Mucosa of gallbladder (tissue), 1 donor: Measurements from ENCODE around the gene PSG11. TPM values are rescaled to one million over a fixed set of nuclear protein-coding genes. Genes with fewer than 3 reads are reported as not detected.
"Not testable (repeated sequence)": the region's sequence is repeated elsewhere in the genome, so short reads cannot be mapped to it uniquely, and the experiment has no call there.

ENCODE experiments used
- DNase-seq: peaks from one replicate; pipeline ENCODE4 v3.0.0-alpha.2; 2020; ENCODE audit warnings: low spot score
- total RNA-seq: library from RNA; stranded (reverse); gene quantifications from one replicate; pipeline ENCODE4 v1.2.1, GENCODE V29; 2021
- donor health status: DM: no; HTN: no; CAD: no.

Gene PSG11
- not detected for total RNA-seq

DNA sequence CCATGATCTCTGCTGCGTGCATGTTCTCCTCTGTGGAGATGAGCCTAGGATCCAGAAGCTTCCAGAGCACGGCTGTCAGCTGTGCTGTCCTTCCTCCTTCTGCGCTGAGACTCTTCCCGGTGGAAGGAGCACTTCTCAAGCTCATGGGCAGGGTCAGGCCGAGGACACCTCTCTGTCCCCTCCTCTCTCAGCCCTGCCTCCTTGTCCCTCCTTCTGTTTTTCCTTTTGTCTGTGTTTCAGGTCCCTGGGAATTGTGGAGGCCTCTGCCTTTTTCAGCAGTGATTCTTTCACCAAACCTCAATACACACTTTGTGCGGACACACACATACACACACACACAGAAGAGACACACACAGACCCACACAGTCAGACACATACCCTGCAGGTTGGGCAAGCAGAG, at the start of gene PSG11:
Gene PSG11 (minus strand): TSS at position 101 of the 400 bp plus-strand sequence. CDS start 97 bp downstream, at position 4.
- not testable (repeated sequence) for DNase-seq

DNA sequence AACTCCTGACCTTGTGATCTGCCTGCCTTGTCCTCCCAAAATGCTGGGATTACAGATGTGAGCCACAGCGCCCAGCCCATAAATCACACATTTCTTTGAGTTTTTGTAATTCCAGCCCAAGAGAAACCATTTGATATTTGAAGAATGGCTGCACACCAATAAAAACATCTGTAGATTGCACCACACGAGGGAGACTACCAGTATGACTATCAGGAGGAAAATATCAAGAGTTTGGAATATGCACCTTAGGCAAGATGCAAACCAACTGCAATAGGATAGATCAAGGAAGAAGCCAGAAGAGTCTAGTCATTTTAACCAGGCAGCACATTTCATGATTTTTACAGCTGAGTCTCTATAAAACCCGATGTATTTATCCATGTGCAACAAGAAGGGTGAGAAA, 36.1 kb upstream of the PSG11 start:
- DNase-seq, result not testable (repeated sequence)

DNA sequence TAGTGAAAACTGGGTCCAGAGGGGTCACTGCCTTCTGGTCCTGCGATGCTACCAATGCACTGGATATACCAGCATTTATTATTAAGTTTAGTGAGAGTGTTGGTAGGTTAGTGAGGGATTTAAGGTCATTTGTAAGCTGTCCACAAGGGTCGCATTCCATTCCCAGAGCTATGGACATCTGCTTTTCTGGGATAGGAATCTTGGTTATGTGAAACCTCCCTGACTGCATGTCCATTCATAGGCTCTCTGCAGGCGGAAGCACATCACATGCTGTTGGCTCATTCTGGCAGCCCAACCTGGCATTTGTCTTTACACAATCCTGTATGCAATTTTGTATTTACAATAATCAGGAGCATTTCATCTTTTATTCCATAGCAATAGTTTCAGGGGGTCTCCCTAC, 35.1 kb upstream of the PSG11 start:
- DNase-seq, result not testable (repeated sequence)

DNA sequence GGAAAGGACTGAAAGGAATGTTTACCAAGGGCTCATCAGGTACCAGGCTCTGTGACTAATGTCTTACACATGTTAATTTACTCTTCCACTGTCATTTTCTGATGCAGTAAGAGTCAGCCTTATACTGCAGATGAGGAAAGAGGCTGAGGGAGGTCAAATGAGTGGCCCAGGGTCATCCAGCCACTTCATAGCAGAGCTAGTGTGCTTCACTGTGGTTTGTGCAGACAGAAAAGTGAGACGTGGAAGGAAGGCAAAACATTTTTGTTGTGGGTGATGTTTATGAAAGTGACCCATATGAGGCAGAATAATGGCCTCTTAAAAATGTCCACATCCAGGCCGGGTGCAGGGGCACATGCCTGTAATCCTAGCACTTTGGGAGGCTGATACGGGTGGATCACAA, 34.0 kb upstream of the PSG11 start:
- DNase-seq, result not testable (repeated sequence)

DNA sequence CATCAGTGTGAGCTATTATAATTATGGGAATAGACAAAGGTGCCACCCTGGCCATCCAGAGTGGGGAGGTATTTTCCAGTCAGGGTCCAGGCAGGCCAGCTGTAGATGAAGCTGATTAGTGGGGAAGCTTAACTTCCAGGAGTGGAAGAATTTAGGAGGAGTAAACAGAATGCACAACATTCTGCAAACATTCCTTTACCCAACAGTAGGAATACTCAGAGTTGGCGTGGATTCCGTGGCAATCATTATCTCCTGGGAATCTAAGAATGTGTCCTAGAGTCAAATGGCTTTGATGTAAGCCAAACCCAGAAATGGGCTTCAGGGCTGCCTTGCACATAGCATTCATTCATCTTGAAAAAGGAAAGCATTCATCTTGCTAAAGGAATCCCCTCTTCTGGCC, 33.2 kb upstream of the PSG11 start:
- DNase-seq, result not testable (repeated sequence)

DNA sequence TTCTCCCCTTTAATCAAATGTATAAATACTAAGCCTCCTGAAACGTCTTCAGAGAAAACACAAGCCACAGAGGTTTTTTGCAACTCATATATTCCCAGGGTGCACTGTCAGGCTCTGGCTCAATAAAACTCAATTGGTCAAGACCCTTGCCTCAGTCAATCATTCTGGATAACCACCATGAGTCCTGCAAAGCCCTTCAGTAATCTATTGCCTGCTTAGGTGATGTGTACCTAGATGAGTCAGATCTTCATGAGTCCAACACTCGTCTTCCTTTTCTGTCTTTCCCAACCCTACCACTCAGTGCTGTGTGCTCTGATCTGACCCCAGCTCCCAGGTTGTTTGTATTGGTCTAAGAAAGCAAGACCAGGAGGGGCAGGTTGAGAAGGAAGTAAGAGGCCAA, 32.2 kb upstream of the PSG11 start:
- not testable (repeated sequence) for DNase-seq

DNA sequence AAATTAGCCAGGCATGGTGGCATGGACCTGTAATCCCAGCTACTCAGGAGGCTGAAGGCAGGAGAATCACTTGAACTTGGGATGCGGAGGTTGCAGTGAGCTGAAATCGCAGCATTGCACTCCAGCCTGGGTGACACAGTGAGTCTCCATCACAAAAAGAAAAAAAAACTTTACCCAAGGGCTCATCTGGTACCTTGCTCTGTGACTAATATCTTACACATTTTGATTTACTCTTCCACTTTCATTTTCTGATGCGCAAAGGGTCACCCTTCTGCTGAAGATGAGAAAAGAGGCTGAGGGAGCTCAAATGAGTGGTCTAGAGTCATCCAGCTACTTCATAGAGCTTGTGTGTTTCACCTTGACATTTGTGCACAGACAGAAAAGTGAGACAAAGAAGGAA, 21.7 kb upstream of the PSG11 start:
- not testable (repeated sequence) for DNase-seq

DNA sequence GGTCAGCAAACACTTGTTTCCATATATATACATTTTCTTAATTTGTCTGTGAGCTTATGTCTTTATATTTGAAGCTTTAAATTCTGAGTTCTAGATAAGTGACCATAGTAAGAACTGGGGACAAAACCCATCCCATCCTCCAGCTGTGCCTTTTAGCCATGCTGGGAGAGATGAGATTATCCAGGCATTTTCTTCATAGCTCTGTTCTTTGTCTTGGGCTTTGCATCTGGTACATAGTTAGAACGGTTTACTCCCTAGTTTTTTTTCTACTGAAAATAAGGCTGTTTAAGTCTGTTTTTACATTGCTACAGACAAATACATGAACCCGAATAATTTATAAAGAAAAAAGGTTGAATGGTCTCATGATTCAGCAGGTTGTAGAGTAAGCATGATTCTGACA, 20.3 kb upstream of the PSG11 start:
- DNase-seq, result not testable (repeated sequence)

DNA sequence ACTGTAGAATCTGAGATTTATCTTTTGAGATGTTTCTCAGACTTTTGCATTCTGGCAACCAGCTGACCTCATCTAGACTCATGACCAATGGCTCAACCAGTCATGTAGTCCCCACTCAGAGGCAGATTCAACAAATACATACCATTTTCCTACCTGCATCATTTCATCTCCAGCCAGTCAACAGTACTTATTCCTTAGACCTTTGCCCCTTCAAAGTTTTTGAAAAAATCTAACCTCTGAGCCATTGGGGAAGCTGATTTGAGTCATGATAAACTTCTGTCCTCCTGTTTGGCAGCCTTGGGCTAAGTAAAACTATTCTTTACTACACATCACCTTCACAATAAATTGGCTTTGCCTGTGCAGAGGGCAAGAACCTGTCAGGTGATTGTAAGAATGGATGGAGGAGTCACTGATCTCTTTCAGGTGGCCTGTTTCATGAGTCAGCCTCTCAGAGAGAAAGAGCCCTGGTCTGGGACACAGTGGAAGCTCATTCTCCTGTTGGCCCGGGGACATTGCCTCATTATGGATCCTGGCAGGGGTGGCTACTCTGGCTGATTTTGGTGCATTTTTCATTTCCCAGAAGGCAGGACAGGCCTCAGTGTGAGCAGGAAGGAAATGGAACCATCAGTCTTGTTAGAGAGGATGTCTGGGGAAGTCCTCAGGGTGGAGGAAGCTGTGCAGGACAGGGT, 17.4 kb upstream of the PSG11 start:
- not testable (repeated sequence) for DNase-seq

DNA sequence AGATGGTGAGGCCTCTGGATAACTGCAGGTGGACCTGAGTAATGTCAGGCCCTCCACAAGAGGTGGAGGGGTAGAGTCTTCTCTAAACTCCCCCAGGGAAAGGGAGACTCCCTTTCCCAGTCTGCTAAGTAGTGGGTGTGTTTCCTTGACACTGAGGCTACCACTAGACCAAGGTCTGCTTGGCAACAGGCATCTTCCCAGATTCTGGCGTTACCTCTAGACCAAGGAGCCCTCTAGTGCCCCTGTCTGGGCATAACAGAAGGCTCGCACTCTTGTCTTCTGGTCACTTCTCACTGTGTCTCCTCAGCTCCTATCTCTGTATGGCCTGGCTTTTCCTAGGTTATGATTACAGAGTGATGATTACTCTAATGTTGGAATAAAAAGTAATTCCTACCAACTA, 5.4 kb upstream of the PSG11 start:
- not testable (repeated sequence) for DNase-seq

DNA sequence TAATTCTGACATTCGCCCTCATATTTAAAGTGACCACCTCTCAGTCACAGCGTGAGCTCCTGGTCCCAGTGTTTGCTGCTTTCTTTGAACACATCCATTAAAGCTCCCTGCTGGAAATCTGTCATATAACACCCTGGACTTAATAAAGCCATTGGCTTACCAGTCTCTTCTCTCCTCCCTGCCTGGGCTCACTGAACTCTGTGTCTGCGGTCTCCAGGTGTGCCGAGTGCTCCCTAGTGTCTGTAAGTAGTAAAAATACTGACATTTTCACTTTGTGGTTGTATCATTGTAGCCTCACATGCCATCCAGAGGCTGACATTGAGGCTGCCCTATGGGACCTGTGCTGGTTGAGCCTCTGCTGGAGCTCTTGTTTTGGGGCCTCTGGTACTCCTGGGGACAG, 2.6 kb upstream of the PSG11 start:
- no peak for DNase-seq

DNA sequence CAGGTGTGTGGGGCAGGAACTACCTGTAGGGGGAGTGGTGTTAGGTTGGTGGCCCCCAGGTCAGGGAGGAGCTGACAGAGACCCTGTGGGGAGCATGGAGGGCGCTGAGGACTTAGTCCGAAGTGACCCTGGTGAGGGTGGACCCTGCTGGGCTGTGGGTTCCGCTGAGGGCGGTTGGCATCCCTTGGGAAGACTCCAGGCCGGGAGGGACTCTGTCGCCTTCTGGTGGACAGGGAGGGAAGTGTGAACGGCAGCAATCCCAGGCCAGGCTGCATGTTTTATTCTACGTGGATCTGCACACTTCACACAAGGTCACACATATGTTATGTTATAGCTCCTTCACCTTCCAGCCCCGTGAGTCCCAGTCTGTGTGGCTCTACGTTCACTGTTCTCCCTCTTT, 1.7 kb upstream of the PSG11 start:
- not testable (repeated sequence) for DNase-seq

DNA sequence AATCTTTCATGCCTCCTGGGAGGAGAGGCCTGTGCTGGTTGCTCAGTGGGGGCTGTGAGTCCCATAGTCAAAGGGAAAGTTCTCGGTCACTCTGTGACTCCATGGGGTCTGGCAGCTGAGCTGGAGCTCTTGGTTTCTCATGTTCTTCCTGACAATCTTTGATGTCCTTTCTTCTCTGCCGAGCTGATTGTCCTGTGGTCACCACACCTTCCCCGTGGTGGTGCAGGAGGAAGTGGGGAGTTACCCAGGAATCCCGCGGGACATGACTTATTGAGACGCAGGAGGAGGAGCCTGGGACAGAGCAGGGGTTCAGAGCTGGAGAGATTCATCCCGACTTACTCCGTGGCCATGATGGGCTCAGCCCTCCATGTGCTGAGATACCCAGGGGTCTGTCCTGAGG, 792 bp upstream of the PSG11 start:
- DNase-seq, result not testable (repeated sequence)

DNA sequence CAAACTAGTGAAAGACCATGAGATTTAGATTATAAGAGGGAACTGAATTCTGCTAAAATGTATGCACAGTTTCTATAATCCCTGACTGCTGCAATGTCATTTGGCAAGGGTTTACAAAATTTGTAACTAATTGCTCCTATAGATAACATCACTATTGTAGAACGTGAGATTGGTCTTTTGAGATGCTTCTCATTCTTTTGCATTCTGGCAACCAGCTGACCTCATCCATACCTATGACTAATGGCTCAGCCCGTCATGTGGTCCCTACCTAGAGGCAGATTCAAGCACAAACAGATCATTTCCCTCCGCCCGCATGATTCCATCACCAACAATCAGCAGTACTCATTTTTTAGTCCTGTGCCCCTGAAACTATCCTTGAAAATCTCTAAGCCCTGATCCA, 4.2 kb downstream of the PSG11 start:
- DNase-seq, result not testable (repeated sequence)

DNA sequence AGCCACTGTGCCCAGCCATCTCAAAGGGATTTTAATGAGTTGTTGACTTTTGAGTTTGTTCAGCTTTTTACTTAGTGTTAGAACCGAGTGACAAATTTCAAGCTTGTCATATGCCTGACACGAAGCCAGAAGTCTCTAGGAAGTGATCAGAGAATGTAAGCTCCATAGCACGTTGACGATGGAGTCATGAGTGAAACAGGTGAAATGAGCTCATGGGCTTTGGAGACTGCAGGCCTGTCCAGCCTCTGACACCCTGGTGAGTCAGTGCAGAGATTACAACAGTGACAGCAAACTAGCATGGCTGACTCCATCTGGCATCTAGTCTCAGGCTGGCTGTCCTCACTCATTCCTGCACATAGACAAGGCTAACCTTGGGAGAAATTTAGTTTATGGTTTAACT, 4.6 kb downstream of the PSG11 start:
- not testable (repeated sequence) for DNase-seq

DNA sequence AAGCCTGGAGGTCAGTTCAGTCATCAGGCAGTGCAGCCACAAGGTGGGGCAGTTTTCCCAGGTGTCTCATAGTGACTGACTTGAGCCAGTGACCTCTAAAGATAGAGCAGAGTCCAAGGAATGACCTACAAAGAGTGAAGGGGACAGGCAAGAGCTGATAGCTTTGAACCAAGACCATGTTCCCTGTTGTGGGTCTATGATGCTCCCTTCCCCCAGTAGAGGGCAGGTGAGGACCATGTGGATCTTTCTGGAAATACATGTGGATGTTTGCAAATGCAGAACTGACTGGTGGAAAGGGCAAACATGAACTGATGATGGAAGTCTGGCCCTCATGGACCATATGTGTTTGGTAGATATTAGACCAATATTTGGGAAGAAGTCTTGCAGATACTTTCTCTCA, 6.7 kb downstream of the PSG11 start:
- not testable (repeated sequence) for DNase-seq

DNA sequence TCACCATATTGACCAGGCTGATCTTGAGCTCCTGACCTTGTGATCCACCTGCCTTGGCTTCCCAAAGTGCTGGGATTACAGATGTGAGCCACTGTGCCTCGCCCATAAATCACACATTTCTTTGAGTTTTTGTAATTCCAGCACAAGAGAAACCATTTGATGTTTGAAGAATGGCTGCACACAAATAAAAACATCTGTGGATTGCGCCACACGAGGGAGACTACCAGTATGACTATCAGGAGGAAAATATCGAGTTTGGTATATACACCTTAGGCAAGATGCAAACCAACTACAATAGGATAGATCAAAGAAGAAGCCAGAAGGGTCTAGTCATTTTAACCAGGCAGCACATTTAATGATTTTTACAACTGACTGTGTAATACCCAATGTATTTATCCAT, 20.4 kb downstream of the PSG11 start:
- not testable (repeated sequence) for DNase-seq

DNA sequence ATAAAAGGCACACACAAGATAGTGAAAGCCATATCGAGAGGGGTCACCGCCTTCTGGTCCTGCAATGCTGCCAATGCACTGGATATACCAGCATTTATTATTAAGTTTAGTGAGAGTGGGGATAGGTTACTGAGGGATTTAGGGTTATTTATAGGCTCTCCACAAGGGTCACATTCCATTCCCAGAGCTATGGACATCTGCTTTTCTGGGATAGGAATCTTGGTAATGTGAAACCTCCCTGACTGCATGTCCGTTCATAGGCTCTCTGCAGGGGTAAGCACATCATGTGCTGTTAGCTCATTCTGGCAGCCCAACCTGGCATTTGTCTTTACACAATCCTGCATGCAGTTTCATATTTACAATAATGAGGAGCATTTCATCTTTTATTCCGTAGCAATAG, 21.4 kb downstream of the PSG11 start:
- not testable (repeated sequence) for DNase-seq

DNA sequence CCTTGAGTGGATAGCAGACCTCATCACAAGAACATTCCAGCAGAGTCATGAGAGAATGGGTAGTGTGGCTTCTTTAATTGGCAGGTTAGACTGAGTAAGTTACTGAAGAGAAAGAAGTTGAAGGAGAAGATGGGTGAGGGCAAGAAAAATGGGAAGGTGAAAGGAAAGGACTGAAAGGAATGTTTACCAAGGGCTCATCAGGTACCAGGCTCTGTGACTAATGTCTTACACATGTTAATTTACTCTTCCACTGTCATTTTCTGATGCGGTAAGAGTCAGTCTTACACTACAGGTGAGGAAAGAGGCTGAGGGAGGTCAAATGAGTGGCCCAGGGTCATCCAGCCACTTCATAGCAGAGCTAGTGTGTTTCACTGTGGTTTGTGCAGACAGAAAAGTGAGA, 22.6 kb downstream of the PSG11 start:
- not testable (repeated sequence) for DNase-seq

DNA sequence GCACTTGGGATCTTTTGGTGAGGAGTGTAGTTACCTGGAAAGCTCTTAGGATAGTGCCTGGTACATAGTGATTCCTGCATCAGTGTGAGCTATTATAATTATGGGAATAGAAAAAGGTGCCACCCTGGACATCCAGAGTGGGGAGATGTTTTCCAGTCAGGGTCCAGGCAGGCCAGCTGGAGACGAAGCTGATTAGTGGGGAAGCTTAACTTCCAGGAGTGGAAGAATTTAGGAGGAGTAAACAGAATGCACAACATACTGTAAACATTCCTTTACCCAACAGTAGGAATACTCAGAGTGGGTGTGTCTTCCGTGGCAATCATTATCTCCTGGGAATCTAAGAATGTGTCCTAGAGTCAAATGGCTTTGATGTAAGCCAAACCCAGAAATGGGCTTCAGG, 23.3 kb downstream of the PSG11 start:
- DNase-seq, result not testable (repeated sequence)

DNA sequence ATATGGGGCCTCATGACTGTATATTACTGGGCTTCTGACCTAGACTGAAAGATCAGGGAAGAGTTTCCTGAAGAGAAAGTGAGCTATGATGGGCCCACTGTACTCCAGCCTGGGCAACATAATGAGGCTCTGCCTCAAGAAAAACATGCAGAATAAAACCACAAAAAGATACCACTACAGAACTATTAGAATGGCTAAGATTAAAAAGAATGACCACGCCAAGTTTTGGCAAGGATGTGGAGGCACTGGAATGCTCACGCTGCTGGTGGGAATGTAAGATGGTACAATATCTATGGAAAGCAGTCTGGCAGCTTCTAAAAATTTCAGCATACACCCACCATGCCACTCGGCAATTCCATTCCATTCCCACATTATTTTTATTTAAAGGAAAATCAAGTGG, 30.1 kb downstream of the PSG11 start:
- not testable (repeated sequence) for DNase-seq

DNA sequence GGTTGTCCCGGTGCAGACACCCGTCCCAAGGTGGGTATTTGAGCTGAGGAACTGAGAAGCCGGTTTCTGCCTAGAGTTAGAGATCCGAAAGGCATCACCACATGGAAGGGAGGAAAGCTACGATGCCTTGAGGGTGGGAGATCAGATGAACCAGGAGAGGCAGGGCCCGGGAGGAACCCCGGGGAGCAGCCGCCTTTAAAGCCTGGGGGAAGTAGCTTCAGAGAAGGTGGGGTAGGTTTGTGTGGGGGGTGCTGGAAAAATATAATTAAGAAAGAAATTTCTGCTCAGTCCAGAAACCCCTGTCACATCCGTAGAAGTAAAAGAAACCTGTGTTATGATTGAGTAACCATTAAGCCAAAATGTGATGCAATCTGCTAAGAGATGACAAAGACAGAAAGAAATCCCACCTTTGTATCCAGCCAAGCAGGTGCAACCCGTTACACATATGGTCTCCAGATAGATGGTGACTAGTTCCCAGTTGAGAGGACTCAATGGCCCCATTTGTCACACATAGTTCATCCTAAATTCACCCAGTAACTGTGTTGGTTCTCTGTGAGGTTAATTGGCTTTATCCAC, 34.2 kb downstream of the PSG11 start:
- DNase-seq, result not testable (repeated sequence)

DNA sequence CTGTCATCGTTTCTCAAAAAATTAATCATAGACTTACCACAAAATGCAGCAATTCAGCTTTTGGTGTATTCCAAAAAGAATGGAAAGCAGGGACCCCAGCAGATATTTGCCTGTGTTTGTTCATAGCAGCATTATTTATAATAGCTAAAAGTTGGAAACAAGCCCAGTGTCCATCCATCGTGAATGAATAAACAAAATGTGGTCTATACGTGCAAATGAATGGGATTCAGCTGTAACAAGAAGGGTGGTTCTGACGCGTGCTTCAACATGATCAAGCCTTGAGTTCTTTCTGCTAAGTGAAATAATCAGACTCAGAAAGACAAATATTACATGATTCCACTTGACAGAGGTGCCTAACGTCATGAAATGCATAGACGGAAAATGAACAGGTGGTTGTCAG, 36.4 kb downstream of the PSG11 start:
- DNase-seq, result no peak

DNA sequence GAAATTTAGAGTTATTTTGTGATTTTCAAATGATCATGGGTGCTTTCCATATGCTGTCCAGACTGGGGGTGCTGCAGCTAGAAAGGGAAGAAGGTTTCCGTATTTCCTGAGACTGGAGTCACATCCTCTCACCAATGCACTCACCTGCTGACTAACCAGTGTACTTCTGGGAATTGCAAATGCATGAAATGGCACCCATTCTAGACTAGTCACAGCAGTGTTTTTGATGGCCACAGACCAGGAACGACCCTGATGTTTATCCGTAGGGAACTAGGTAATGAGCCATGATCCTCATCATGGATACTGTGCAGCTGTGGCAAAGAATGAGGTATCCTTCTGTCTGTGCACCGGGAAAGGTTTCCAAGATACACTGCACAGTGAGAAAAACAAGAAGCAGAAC, 37.1 kb downstream of the PSG11 start:
- DNase-seq, result not testable (repeated sequence)
